ENCODE measurements around the gene IFRD2. TPM values are rescaled to one million over a fixed set of nuclear protein-coding genes. Genes with fewer than 3 reads are reported as not detected.

IFRD2 gene
- total and polyA plus RNA-seq, 2 of the 13 experiments (the other 11 are each of a cell fraction or from before 2014, with no cell fraction given) = 32.8 to 96.1 TPM

DNA sequence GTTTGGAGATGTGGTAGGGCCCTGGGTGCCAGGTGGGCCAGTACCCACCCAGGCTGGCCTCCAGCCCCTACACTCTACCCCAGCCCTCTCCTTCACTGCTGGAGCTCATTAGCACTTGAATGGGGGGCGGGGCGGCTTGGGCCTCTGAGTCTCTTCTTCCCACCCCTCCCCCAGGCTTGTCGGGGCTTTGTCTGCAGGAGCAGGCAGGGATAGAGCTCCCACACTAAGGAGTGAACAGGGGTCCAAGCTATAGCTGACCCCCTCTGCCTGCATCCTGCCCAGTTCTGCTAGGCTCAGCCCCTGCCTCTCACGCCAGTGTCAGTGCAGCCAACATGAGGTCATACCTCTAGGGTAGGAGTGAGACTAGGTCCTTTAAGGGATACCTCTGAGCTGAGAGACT lies 51.1 kb downstream of the IFRD2 start (continued):
- TF ChIP-seq, protein P1, sequence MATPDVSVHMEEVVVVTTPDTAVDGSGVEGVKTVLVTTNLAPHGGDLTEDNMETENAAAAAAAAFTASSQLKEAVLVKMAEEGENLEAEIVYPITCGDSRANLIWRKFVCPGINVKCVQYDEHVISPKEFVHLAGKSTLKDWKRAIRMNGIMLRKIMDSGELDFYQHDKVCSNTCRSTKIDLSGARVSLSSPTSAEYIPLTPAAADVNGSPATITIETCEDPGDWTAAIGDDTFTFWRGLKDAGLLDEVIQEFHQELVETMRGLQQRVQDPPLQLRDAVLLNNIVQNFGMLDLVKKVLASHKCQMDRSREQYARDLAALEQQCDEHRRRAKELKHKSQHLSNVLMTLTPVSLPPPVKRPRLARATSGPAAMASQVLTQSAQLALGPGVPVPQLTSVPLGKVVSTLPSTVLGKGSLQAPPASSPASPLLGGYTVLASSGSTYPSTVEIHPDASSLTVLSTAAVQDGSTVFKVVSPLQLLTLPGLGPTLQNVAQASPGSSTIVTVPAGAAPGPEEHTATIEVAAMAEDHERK (CRISPR knock-in tag; IDR thresholded peaks at IDR 0.05; ENCODE audit: low read depth) = no peak
- no peak for TF ChIP-seq HNRNPK (IDR thresholded peaks at IDR 0.05; ENCODE audit: low read depth, low read length, poor library complexity, severe bottlenecking)
- no peak for TF ChIP-seq NR3C1 (CRISPR knock-in tag; IDR thresholded peaks at IDR 0.05)

DNA sequence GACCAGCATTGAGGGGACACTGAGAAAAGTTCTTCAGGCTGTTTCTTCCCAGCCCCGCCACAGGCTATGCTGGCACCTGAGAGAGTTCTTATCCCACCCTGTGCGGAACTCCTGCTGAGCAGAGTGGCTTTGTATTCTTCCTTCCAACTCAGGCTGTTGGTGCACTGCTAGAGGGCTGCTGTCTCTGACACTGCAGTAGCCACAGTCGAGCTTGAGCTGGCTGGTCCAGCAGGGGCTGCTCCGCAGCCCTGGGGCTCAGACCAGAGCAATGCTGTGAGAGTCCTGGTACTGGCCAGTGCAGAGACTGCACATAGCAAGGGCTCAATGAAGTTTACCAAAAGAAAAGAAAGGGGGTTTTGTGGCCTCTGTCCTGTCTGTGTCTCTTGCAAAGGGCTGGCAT lies 52.6 kb downstream of the IFRD2 start:
- no peak overlapping the region for H2AFZ ChIP-seq (ENCODE audit: low read length)
- TF ChIP-seq ZNF383 (CRISPR knock-in tag; IDR thresholded peaks at IDR 0.05; ENCODE audit: borderline replicate concordance) = no peak
- no peak for TF ChIP-seq MEIS1 (CRISPR knock-in tag; IDR thresholded peaks at IDR 0.05; ENCODE audit: borderline replicate concordance)
- TF ChIP-seq, protein P2, sequence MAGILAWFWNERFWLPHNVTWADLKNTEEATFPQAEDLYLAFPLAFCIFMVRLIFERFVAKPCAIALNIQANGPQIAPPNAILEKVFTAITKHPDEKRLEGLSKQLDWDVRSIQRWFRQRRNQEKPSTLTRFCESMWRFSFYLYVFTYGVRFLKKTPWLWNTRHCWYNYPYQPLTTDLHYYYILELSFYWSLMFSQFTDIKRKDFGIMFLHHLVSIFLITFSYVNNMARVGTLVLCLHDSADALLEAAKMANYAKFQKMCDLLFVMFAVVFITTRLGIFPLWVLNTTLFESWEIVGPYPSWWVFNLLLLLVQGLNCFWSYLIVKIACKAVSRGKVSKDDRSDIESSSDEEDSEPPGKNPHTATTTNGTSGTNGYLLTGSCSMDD (CRISPR knock-in tag; IDR thresholded peaks at IDR 0.05) = no peak
- TF ChIP-seq JDP2 (CRISPR knock-in tag; IDR thresholded peaks at IDR 0.05; ENCODE audit: borderline replicate concordance) = no peak
- TF ChIP-seq TSC22D2 (CRISPR knock-in tag; IDR thresholded peaks at IDR 0.05; ENCODE audit: borderline replicate concordance) = no peak
- TF ChIP-seq, protein P3, sequence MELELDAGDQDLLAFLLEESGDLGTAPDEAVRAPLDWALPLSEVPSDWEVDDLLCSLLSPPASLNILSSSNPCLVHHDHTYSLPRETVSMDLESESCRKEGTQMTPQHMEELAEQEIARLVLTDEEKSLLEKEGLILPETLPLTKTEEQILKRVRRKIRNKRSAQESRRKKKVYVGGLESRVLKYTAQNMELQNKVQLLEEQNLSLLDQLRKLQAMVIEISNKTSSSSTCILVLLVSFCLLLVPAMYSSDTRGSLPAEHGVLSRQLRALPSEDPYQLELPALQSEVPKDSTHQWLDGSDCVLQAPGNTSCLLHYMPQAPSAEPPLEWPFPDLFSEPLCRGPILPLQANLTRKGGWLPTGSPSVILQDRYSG (CRISPR knock-in tag; IDR thresholded peaks at IDR 0.05) = no peak
- no peak for TF ChIP-seq ZBTB3 (CRISPR knock-in tag; IDR thresholded peaks at IDR 0.05; ENCODE audit: borderline replicate concordance, low read depth)
- TF ChIP-seq, protein P4, sequence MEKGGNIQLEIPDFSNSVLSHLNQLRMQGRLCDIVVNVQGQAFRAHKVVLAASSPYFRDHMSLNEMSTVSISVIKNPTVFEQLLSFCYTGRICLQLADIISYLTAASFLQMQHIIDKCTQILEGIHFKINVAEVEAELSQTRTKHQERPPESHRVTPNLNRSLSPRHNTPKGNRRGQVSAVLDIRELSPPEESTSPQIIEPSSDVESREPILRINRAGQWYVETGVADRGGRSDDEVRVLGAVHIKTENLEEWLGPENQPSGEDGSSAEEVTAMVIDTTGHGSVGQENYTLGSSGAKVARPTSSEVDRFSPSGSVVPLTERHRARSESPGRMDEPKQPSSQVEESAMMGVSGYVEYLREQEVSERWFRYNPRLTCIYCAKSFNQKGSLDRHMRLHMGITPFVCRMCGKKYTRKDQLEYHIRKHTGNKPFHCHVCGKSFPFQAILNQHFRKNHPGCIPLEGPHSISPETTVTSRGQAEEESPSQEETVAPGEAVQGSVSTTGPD (CRISPR knock-in tag; IDR thresholded peaks at IDR 0.05) = no peak
- H3K4me3 ChIP-seq (replicated peaks in 1 of 3; ENCODE audit: insufficient read depth in 1 of 3, low read depth in 2 of 3, low read length in 3 of 3) = no peak overlapping the region
- DNase-seq (ENCODE audit: low spot score) (no peak), ATAC-seq (no peak), FAIRE-seq (no peak)
- H3K36me3 ChIP-seq (replicated peaks in 1 of 2; ENCODE audit: control insufficient read depth in 1 of 2, insufficient read depth in 2 of 2, low read length in 2 of 2) = 0 out of 5 replicates have a peak, but pooled peaks cover 0 to 2% of the 10 kb centered on the region in 2 experiments
- CTCF ChIA-PET (ENCODE audit: low intra/inter-chr PET ratio, low total read pairs) = no interaction called here
- H3K27me3 ChIP-seq (ENCODE audit: control insufficient read depth in 1 of 2, insufficient read depth in 2 of 2, low read length in 2 of 2) = no peaks in the 10 kb centered on the region; a peak in 1 of 5 replicates
- H3K9me3 ChIP-seq (ENCODE audit: low read length) = no peaks in the 10 kb centered on the region
- H3K79me2 ChIP-seq (ENCODE audit: insufficient read depth, low read length) = peaks cover 32% of the 10 kb centered on the region
- H4K20me1 ChIP-seq (ENCODE audit: insufficient read depth, low read length) = no peaks in the 10 kb centered on the region
- intact Hi-C loops (cut with micrococcal nuclease; ENCODE audit: unreplicated experiment) (no loop called here), in situ Hi-C loops (cut with HindIII; ENCODE audit: extremely low pct_ligation_motif_present, low pct_unique_long_range_greater_than_20kb) (no loop called here)
- no TSS peak for BruUV-seq (replicated peaks)
- POLR2A ChIA-PET = no interaction called here
- no peak overlapping the region for H3K4me2 ChIP-seq (ENCODE audit: low read depth, low read length)
- no peak overlapping the region for H3K27ac ChIP-seq (ENCODE audit: extremely low read length, insufficient read depth, low read length)
- peaks cover 37% of the 10 kb centered on the region for H3K4me1 ChIP-seq (ENCODE audit: insufficient read depth, low read length)
- H3K9ac ChIP-seq (ENCODE audit: insufficient read depth, low read depth, low read length) = no peak overlapping the region
- 90% methylated on average over 4 of the region's 4 CpGs for WGBS (ENCODE audit: low lambda C conversion rate)

All from HepG2 (cell line).